GM23338 (cell line): ENCODE data around the gene NLK. TPM values are rescaled to one million over a fixed set of nuclear protein-coding genes. Genes with fewer than 3 reads are reported as not detected.

ENCODE experiments used
- ATAC-seq: fragments of 200-7000 bp; cut with Tn5 transposase; 3 replicates; pipeline ENCODE4 v1.9.1; 2020
- DNase-seq: peaks from one replicate; pipeline ENCODE4 v3.0.0-alpha.2; 2015; ENCODE audit warnings: low spot score
- H2AFZ ChIP-seq: fragments of 200-600 bp; sonication (generic); 2 replicates; pipeline ENCODE4 v1.8.0; 2016; ENCODE audit warnings: antibody characterized with exemption, mild to moderate bottlenecking, moderate library complexity
- H3F3A ChIP-seq: fragments of 200-600 bp; sonication (generic); replicated peaks from 2 replicates; pipeline ENCODE4 v1.8.0; 2017; ENCODE audit warnings: antibody characterized with exemption, mixed run types, low read depth
- H3K27ac ChIP-seq: fragments of 200-600 bp; sonication (generic); 2 replicates; pipeline ENCODE4 v1.6.1; 2016; ENCODE audit warnings: low read depth
- H3K27me3 ChIP-seq: fragments of 200-600 bp; sonication (generic); 2 replicates; pipeline ENCODE4 v1.8.0; 2016; ENCODE audit warnings: mild to moderate bottlenecking, mixed run types, moderate library complexity; ENCODE audit not compliant: insufficient read depth
- H3K36me3 ChIP-seq: fragments of 200-600 bp; sonication (generic); 2 replicates; pipeline ENCODE4 v1.8.0; 2016; ENCODE audit warnings: mild to moderate bottlenecking; ENCODE audit not compliant: insufficient read depth
- H3K4me1 ChIP-seq: fragments of 200-600 bp; sonication (generic); 2 replicates; pipeline ENCODE4 v1.8.0; 2016; ENCODE audit warnings: mild to moderate bottlenecking, moderate library complexity; ENCODE audit not compliant: insufficient read depth
- H3K4me2 ChIP-seq: fragments of 200-600 bp; sonication (generic); 2 replicates; pipeline ENCODE4 v1.7.1; 2017; ENCODE audit warnings: mixed run types
- H3K4me3 ChIP-seq: fragments of 200-600 bp; sonication (generic); 2 replicates; pipeline ENCODE4 v1.6.1; 2016; ENCODE audit warnings: mixed run types
- H3K79me2 ChIP-seq: fragments of 200-600 bp; sonication (generic); replicated peaks from 2 replicates; pipeline ENCODE4 v1.8.0; 2017; ENCODE audit warnings: mild to moderate bottlenecking; ENCODE audit not compliant: insufficient read depth
- H3K9me2 ChIP-seq: fragments of 200-600 bp; sonication (generic); 2 replicates; pipeline ENCODE4 v1.8.0; 2017; ENCODE audit not compliant: insufficient read depth
- H4K20me1 ChIP-seq: fragments of 200-600 bp; sonication (generic); replicated peaks from 2 replicates; pipeline ENCODE4 v1.8.0; 2017; ENCODE audit warnings: mild to moderate bottlenecking; ENCODE audit not compliant: insufficient read depth
- H3K27ac Mint-ChIP-seq: 2 replicates; pipeline ENCODE4 v1.8.0; 2020; ENCODE audit warnings: inconsistent platforms, mild to moderate bottlenecking, moderate library complexity, mixed read lengths
- H3K27me3 Mint-ChIP-seq: 3 replicates; pipeline ENCODE4 v1.8.0; 2022; ENCODE audit warnings: low read depth, mild to moderate bottlenecking, moderate library complexity, mixed read lengths, inconsistent platforms; ENCODE audit not compliant: insufficient read depth, poor library complexity
- H3K36me3 Mint-ChIP-seq: 3 replicates; pipeline ENCODE4 v1.8.0; 2021; ENCODE audit warnings: low read depth, mild to moderate bottlenecking, inconsistent platforms, moderate library complexity, mixed read lengths
- H3K4me1 Mint-ChIP-seq: 3 replicates; pipeline ENCODE4 v1.8.0; 2020; ENCODE audit warnings: mild to moderate bottlenecking, inconsistent platforms, mixed read lengths
- H3K4me3 Mint-ChIP-seq: 3 replicates; pipeline ENCODE4 v1.8.0; 2021; ENCODE audit warnings: moderate library complexity, mild to moderate bottlenecking, inconsistent platforms, mixed read lengths
- H3K9me3 Mint-ChIP-seq: 3 replicates; pipeline ENCODE4 v1.8.0; 2020; ENCODE audit warnings: moderate library complexity, mild to moderate bottlenecking, inconsistent platforms, mixed read lengths
- EZH2 ChIP-seq: fragments of 200-600 bp; sonication (generic); IDR thresholded peaks from one replicate; pipeline ENCODE4 v1.8.0; 2017; ENCODE audit warnings: antibody characterized with exemption, mild to moderate bottlenecking, low read depth; ENCODE audit not compliant: unreplicated experiment
- EZH2phosphoT487 ChIP-seq: fragments of 200-600 bp; sonication (generic); IDR thresholded peaks from one replicate; pipeline ENCODE4 v1.8.1; 2018; ENCODE audit warnings: antibody characterized with exemption; ENCODE audit not compliant: unreplicated experiment
- JUNB ChIP-seq: IDR thresholded peaks from one replicate; pipeline ENCODE4 v1.6.1; 2016; ENCODE audit warnings: antibody characterized with exemption; ENCODE audit not compliant: unreplicated experiment
- NANOG ChIP-seq: IDR thresholded peaks from 2 replicates; pipeline ENCODE4 v1.6.1; 2016; ENCODE audit warnings: antibody characterized with exemption, borderline replicate concordance
- POLR2AphosphoS5 ChIP-seq: IDR thresholded peaks from 2 replicates; pipeline ENCODE4 v1.6.1; 2016; ENCODE audit warnings: antibody characterized with exemption, low read depth
- REST ChIP-seq: IDR thresholded peaks from one replicate; pipeline ENCODE4 v1.6.1; 2018; ENCODE audit warnings: antibody characterized with exemption; ENCODE audit not compliant: unreplicated experiment
- STAT1 ChIP-seq: IDR thresholded peaks from one replicate; pipeline ENCODE4 v1.6.1; 2016; ENCODE audit warnings: antibody characterized with exemption; ENCODE audit not compliant: unreplicated experiment
- ZNF331 ChIP-seq: fragments of 250-450 bp; sonication (Bioruptor Pico); IDR thresholded peaks from 2 replicates; pipeline ENCODE4 v1.5.0; 2020; ENCODE audit warnings: low read depth, mild to moderate bottlenecking, moderate library complexity
- polyA plus RNA-seq: library from polyadenylated mRNA; unstranded; fragments of >200 nt; fragmentation: Nextera tagmentation; extraction: Ambion mirVana; gene quantifications from 2 replicates; pipeline ENCODE4 v1.2.1, GENCODE V29; 2016
- total RNA-seq: library from RNA; depleted of rRNA; stranded (reverse); fragments of >200 nt; shearing (Covaris generic); gene quantifications from 2 replicates; pipeline ENCODE4 v1.2.3, GENCODE V29; 2014

NLK gene
- total and polyA plus RNA-seq, 2 experiments from 2014 or later: 34.7 to 78.5 TPM

- H3K9me3 Mint-ChIP-seq: no peaks in the 10 kb centered on the region
- H3F3A ChIP-seq: no peaks in the 10 kb centered on the region
- no peaks in the 10 kb centered on the region for H3K79me2 ChIP-seq
- no peaks in the 10 kb centered on the region for H3K9me2 ChIP-seq
- ATAC-seq (no peak), DNase-seq (peak; percentile 29)
- H3K27me3 ChIP-seq: no peaks in the 10 kb centered on the region
- H3K4me3 Mint-ChIP-seq: no peak overlapping the region
- H3K36me3 Mint-ChIP-seq: peaks cover 36% of the 10 kb centered on the region; the same call in 2 of the 3 replicates
- no peaks in the 10 kb centered on the region for H4K20me1 ChIP-seq
- H3K4me3 ChIP-seq: no peak overlapping the region
- H3K27me3 Mint-ChIP-seq: peaks cover 2% of the 10 kb centered on the region
- no peaks in the 10 kb centered on the region for H3K36me3 ChIP-seq
- H3K4me1 Mint-ChIP-seq: peaks cover 36% of the 10 kb centered on the region
- peak overlapping the region; percentile 42 for H3K27ac ChIP-seq
- TF ChIP-seq POLR2AphosphoS5 (no peak), NANOG (no peak), REST (no peak), EZH2phosphoT487 (no peak), ZNF331 (no peak), JUNB (no peak)
- no peak overlapping the region; the same call in 1 of the 2 replicates for H3K27ac Mint-ChIP-seq
- H2AFZ ChIP-seq: no peak overlapping the region
- H3K4me2 ChIP-seq: no peak overlapping the region
- peaks cover 32% of the 10 kb centered on the region for H3K4me1 ChIP-seq
These were observed 134.9 kb downstream of the NLK start for GRCh38 chr17:28177351-28177750.

- H3K9me3 Mint-ChIP-seq: no peaks in the 10 kb centered on the region
These were observed 136.3 kb downstream of the NLK start for GRCh38 chr17:28178800-28179199.

GRCh38 chr17:28180449-28180848, 138.0 kb downstream of the NLK start:
- Mint-ChIP-seq H3K27me3 (peaks cover 2% of the 10 kb centered on the region), H3K4me1 (peaks cover 9% of the 10 kb centered on the region), H3K9me3 (peaks cover 3% of the 10 kb centered on the region; the same call in 2 of the 3 replicates), H3K4me3 (no peak overlapping the region), H3K36me3 (peaks cover 34% of the 10 kb centered on the region), H3K27ac (0 out of 2 replicates have a peak overlapping the region, but pooled peaks have one; percentile 28)
- Histone ChIP-seq H3K4me2 (no peak overlapping the region), H3K4me1 (peaks cover 8% of the 10 kb centered on the region; the same call in 1 of the 2 replicates), H3K9me2 (peaks cover 8% of the 10 kb centered on the region), H3K36me3 (peaks cover 10% of the 10 kb centered on the region), H3K79me2 (no peaks in the 10 kb centered on the region), H3K4me3 (no peak overlapping the region), H2AFZ (no peak overlapping the region), H3K27ac (no peak overlapping the region), H3F3A (no peaks in the 10 kb centered on the region), H4K20me1 (no peaks in the 10 kb centered on the region), H3K27me3 (no peaks in the 10 kb centered on the region)
- DNase-seq (no peak), ATAC-seq (no peak)
- no peak for TF ChIP-seq STAT1

More at GRCh38 chr17:28178800-28179199, 136.3 kb downstream of the NLK start:
- Histone ChIP-seq H3K27ac (peak overlapping the region; percentile 13; the same call in 1 of the 2 replicates), H3K79me2 (no peaks in the 10 kb centered on the region), H3K9me2 (no peaks in the 10 kb centered on the region), H3K4me1 (peaks cover 20% of the 10 kb centered on the region), H4K20me1 (no peaks in the 10 kb centered on the region), H3F3A (no peaks in the 10 kb centered on the region), H3K4me2 (no peak overlapping the region), H2AFZ (no peak overlapping the region), H3K4me3 (no peak overlapping the region), H3K27me3 (no peaks in the 10 kb centered on the region), H3K36me3 (no peaks in the 10 kb centered on the region)
- H3K4me1 Mint-ChIP-seq: peaks cover 21% of the 10 kb centered on the region
- DNase-seq: no peak
- H3K4me3 Mint-ChIP-seq: no peak overlapping the region
- H3K36me3 Mint-ChIP-seq: peaks cover 29% of the 10 kb centered on the region; the same call in 2 of the 3 replicates
- H3K27ac Mint-ChIP-seq: peak overlapping the region; percentile 22; the same call in 1 of the 2 replicates
- no peak for TF ChIP-seq EZH2phosphoT487
- TF ChIP-seq NANOG: no peak
- TF ChIP-seq STAT1: no peak
- no peak for TF ChIP-seq EZH2
- ATAC-seq: no peak
- H3K27me3 Mint-ChIP-seq: peaks cover 2% of the 10 kb centered on the region
